Measurements from ENCODE around the gene IRGQ.
A peak's percentile ranks its signal among the peaks of the same experiment; 100 is the strongest.
"Not testable (repeated sequence)": the region's sequence is repeated elsewhere in the genome, so short reads cannot be mapped to it uniquely, and the experiment has no call there.

The IRGQ gene

DNA sequence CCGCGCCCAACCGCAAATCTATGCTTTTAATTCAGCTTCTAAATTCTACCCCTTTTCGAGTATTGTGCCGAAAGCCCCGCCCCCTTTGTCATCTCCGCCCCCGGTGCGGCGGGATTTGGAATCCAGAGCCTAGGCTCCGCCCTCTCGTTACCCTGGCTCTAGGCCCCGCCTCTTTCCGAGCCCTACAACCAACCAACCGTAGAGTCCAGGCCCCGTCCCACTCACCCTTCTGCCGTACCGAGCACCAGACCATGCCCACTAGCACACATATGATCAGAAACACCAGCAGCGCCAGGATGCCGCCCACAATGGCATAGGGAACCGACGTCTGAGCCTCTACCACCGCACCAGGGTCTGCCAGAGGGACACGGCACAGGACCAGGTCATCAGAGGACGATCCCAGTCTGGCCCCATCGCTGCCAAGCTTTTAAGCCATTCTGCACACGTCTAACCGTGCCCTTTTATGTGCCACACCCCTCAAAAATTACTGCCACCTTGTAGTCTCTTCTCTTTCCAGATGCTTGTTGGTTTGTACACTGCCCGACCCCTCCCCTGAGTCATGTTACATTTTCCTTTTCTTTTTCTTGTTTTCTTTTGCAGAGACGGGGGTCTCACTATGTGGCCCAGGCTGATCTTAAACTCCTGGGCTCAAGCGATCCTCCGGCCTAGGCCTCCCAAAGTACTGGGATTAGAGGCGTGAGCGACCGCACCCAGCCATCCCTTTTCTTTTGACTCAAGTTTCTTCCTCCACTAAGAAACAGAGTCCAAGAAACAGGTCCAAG lies 28.1 kb upstream of the IRGQ start:
- DNase-seq: peak; percentile 21

DNA sequence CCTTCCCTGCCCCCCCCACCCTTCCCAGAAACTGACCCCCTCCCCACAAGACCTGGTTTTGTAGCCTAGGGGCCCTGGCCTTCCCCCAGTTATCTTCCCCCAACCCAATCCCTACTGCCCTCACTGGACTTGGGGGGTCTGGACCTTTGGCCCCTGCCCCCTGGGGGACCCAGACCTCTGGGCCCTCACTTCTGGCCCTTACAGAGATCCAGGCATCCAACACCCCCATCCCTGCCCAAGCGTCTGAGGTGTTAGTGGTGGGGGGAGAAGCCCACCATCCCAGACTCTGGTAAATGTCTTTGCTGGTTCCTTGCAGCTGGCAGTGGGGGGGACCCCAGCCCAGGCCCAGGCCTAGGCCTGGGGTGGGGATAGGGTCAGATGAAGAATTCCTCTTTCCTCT lies 27.0 kb upstream of the IRGQ start:
- no peak for DNase-seq

DNA sequence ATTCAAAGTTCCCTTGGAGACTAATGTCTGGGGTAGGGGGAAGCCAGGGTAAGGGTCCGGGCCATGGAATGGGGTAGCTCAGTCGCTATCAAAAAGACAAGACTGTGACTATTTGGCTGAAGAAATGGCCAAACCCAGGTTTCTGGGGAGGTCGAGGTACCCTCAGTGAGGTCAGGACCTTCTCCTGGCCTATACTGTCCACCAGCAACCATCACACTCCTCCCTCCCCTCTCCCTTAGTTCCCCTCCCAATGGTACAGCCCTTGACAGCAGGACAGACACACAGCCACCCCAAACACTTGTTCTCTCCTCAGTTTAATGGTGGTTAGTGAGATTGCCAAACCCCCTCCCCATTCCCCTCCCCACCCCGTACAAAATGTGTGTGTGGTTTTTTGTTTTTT lies 26.1 kb upstream of the IRGQ start:
- no peak for DNase-seq

DNA sequence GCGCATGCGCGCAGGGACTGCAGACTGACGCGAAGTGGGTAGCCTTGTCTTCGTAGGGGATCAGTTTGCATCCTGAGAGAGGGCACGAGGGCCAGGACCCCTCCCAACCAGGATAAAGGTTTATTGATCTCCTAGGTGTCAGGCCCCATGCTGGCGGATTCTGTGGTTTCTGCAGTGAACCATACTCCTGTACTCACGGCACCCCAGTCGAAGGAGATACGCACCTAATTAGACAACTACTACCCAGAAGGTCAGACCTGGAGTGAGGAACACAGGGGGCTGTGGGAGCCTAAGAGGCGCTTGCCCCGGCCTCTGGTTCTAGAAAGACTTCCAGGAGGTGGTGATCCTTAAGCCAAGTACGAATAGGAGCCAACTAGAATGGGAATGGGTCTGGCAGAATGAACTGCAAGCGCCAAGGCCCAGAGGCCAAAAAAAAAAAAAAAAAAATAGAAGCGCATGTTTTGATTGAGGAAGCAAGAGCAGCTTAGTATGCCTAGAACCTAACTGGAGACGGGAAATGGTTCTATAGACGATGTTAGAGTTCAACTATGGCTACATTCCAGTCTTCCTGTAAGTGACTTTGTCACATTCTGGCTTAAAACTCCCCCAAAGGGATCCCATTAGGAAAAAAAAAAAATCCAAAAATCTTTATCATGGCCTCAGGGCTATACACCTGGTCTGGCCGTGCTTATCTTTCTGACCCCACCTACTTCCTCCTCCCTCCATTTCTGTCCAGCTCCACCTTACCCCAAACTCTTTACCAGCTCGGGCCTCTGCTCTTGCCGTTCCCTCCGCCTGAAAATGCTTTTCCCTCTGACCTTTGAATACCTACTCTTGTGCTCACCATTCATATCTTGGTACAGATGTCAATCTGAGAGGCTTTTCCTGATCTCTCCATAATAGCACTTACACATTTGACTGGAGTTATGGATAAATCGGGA lies 24.4 kb upstream of the IRGQ start:
- no peak for DNase-seq

DNA sequence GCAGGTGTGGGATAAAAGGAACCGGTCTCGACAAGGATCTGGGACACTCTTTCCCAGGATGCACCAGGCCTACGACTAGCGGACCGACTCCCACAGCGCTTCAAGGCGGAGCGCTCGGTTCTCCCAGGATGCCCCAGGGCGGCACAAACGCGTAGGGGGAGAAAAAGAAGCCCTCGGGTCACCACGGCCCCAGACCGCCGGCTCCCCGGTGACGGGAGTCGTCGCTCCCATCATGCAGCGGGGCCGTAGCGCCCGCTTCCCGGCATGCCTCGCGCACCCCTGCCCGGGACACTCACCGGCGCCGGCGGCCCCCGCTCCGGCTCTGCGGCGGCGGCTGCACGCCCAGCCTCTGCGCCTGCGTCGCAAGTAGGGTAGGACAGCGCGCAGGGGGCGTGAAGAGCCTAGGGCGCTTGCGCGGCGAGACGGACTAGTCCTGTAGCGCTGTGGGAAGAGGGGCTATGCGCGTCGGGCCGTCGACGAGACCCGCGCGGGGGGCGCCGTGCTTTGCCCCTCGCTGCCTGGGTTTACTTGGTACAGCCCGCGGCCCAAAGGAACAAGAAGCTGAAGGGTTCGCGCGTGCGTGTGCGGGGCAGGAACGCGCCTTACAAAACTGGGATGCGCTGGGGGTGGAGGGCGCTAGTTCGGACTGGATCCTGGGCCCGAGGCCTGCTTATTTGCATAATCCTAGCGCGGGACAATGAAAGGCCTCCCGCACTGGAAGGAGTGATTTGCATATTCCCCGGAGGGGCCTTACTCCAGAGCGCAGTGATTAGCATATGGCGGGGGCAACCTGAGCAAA lies 23.5 kb upstream of the IRGQ start, which contains the start of gene ZNF428:
ZNF428 (minus strand) TSS at position 368 of the 799 bp plus-strand sequence. CDS start 5,325 bp downstream, outside the sequence.
- DNase-seq: peak; percentile 92

DNA sequence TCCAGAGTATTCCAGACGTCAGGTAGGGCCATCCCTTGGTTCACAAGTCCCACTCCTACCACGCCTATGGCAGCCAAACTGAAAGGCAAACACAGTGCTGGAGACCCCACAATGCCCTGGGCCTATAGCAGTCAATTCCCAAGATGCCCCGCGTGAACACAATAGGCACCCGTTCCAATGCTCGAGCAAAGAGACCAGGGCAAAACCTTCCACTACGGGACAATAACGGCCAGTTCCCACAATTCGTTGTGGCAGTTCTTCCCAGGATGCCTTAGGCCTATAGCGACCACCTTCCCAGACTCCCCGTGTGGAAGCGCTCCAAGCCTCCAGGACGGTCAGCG lies 23.0 kb upstream of the IRGQ start:
- peak; percentile 66 for DNase-seq

DNA sequence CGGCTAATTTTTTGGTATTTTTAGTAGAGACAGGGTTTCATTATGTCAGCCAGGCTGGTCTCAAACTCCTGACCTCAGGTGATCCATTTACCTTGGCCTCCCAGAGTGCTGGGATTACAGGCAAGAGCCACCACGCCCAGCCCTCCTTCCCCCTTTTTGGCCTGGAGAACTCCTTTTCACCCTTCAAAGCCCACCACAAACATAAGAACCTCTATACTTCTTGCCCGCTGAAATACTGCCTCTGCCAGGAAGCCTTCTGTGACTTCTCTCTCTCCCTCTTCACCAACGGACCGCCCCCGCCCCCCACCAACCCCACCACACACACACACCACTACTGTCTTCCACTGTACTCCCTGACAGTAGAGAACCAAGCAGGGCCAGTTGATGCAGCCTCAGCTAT lies 21.0 kb upstream of the IRGQ start:
- DNase-seq: no peak

DNA sequence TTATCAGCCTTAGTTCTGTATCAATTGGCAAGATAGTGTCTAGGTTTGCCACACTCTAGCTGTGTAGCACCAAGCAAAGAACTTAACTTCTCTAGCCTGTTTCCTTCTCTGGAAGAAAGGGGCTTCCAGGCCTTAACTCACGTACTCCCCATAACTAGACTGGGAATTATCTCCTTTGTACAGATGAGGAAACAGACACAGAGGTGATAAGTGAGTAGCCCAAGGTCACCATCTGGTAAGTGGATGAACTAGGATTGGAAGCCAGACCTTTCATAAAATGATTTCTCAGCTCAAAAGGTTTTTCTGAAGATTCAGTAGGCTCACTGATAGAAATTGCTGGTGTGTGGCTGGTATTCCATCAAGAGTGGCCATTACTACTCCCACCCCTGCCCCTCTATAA lies 20.4 kb upstream of the IRGQ start:
- DNase-seq: no peak

DNA sequence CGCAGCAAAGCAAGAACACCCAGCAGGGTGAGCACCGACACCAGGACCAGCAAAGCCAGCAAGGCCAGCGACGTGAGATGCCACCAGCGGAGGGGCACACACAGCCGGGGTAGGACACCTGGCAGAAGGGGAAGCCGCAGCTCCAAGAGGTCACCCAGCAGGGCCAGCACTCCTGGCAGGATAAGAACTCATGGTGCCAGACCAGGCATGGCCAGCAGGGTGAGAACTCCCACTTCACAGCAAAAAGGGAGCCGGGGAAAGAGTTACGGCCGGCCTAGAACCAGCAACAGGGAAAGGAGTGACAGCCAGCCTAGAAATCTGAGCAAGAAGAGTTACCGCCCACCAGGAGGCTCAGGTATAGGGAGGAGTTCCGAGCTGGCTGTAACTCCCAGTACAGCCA lies 16.4 kb upstream of the IRGQ start:
- no peak for DNase-seq

DNA sequence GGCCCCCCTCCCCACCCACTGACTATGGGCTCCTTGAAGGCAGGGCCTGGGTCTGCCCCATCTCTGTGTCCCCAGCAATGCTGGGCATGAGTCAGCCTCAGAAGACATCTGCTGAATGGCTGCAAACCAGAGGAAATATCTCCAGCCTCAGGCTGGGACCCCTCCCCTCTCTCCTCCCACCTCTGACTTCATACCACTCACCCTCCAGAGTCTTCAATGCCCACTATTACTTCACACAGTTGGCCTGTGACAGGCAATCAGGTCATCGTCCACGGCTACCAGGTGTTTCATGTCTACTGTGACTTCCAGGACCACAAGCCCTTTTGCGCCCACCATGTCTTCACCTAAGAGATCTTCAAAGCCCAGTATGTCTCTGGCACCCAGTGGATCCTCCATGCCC lies 15.9 kb upstream of the IRGQ start, which contains the start of gene SRRM5:
SRRM5 (plus strand) TSS at position 301 of the 400 bp plus-strand sequence; CDS start at position 335, 34 bp downstream.
- DNase-seq: no peak

DNA sequence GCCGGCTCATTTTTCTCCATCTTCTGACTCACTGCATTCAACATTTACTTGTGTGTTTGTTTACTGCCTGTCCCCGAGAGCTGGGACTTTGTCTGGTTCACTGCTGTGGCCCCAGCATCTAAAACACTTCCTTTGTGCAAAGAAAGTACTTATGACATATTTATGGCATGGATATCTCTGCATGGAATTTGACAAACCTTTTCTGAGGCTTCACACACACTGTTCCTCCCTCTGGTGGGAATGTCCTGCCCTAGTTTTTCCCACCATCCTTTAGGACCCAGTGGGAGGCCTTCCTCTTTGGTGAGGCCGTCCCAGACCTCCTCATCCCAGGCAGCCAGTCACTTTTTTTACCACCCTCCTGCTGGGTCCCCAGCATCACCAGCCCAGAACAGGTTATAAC lies 14.6 kb upstream of the IRGQ start:
- DNase-seq: no peak

DNA sequence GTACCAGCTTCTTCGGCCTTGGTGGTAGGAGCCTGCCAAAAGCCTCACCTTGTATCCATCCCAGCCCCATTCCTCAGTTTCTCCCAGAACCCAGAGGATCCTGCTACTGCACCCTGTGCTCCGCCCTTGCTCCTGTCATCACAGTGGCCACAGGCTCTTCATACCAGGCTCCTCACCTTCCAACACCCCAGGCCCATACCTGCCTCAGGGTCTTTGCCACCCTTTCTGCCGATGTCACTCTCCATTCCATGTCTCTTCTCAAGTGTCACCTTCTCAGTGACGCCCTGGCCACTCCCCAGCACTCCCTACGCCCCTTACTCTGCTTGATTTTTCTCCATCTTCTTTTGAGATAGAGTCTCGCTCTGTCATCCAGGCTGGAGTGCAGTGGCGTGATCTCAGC lies 13.9 kb upstream of the IRGQ start:
- no peak for DNase-seq

DNA sequence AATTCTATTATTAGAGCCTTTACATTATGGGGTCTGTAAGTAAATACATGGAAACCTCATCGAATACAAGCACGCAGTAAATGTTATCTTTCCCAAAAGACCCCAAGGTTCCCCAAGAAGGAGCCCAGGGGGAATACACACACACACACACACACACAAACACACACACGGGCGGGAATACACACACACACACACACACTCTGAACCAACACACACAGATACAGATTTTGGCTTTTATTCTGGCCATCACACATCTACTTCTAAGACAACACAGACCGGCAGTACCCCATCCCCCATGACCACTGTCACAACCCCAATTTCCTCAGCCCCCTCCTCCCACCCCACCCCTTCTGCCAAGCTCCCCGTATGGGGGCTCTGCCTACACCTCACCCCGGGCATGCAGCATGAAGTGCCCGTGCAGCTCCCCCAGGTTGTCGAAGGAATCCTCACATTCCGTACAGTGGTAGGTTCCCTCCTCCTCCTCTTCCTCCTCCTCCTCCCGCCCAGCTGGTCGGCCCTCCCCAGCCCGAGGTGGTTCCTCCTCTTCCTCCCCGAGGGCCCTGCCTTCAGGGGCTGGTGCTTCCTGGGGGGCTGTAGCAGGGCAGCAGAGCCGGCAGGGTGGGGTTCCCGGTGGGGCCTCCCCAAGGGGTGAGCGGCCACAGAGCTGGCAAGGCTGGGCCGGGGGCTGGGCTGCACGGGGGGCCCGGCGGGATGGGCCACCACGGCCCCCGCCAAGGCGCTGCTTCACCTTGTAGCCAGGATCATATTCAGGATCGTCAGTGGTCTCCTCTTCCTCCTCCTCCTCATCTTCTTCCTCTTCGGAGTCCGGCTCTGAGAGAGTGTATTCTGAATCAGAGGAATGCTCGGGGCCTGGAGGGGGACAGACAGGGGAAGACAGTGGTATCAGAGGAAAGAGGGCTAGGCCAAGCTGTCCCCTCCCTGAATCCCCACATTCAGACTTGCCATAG lies 11.6 kb upstream of the IRGQ start:
- DNase-seq: no peak

DNA sequence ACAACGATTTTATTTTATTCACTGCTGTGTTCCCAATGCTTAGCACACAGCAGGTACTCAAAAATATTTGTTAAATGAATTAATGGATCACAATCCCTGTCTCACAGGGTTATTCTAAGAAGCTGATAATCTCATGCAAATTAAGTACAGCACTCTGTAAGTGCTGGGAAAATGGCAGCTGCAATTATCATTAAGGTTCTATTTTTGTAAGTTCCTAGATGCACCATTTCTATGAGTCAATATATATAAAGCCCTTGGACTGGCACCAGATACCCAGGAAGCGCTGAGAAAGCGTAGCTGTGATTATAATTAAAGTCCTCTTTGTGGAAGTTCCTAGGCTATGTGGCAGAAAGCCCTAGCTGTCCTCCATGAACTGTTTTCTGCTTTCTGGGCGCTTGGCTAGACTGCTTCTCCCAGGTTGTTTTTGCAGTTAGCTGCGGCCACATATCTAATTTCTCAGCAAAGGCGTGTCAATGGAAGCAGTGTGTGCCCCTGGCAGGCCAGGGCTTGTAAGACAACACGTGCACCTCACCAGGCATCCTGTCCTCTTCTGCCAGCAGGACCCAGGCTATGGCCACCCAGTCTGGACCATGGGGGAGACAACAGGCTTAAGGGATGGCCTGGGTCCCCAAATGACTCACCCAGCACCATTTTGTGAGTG lies 10.8 kb upstream of the IRGQ start:
- DNase-seq: no peak

DNA sequence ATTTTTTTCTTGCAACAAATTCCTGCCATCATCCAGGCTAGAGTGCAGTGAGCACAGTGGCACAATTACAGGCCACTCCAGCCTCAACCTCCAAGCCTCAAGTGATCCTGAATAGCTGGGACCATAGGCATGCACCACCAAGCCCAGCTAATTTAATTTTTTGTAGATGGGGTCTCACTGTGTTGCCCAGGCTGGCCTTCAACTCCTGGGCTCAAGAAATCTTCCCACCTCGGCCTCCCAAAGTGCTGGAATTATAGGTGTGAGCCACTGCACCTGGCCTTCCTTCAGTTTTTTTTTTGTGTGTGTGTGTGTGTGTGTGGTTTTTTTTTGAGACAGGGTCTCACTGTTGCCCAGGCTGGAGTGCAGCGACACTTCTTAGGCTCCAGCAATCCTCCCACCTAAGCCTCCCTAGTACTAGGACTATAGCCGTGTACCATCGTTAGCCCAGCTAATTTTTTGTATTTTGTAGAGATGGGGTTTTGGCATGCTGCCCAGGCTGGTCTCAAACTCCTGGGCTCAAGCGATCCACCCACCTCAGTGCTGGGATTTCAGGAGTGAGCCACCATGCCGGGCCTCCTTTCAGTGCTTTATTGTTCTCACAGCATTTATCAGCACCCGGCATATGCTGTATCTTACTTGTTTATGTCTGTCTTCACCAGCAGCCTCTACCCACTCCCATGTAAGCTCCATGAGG lies 10.1 kb upstream of the IRGQ start:
- no peak for DNase-seq

DNA sequence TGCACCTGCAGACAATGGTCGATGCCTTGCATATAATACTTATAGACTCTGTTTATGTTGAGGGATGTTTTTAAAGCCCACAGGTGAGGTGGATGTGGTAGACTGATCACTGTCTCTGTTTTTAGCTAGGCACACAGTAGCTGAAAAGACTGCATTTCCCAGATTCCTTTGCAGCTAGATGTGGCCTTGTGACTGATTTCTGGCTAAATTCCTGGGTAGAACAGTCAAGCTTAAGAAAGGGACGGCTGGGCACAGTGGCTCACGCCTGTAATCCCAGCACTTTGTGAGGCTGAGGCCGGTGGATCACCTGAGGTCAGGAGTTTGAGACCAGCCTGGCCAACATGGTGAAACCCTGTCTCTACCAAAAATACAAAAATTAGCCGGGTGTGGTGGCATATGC lies 4.4 kb upstream of the IRGQ start:
- not testable (repeated sequence) for DNase-seq

DNA sequence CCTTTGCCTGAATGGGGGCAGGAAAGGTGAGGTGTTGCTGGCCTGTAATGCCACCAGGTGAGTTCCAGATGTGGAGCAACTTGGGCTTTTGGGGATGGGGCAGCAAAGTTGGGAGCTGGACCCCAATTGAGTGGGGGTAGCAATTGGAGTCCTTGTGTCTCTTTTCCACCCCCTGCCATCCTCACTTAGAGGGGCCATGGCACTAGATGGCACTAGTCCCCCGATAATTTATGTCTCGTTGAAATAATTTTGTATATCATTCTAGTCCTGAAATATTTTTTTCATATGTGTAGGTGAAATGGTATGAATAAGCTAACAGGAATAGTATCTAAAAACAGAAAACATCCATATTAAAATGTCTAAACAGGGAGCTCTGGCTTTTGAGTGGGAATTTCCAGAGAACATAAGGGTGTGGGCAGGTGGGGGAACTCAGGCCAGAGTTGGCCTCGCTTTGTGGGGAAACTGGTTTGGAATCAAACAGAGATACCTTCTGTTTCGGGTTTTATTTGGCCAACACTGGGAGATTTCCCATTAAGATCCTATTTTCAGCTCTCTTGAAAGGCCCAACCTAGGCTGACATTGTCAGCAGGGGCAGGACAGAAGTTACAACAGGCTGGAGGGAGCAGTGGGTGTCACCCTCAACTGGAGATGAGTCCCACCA lies 3.8 kb upstream of the IRGQ start:
- no peak for DNase-seq

DNA sequence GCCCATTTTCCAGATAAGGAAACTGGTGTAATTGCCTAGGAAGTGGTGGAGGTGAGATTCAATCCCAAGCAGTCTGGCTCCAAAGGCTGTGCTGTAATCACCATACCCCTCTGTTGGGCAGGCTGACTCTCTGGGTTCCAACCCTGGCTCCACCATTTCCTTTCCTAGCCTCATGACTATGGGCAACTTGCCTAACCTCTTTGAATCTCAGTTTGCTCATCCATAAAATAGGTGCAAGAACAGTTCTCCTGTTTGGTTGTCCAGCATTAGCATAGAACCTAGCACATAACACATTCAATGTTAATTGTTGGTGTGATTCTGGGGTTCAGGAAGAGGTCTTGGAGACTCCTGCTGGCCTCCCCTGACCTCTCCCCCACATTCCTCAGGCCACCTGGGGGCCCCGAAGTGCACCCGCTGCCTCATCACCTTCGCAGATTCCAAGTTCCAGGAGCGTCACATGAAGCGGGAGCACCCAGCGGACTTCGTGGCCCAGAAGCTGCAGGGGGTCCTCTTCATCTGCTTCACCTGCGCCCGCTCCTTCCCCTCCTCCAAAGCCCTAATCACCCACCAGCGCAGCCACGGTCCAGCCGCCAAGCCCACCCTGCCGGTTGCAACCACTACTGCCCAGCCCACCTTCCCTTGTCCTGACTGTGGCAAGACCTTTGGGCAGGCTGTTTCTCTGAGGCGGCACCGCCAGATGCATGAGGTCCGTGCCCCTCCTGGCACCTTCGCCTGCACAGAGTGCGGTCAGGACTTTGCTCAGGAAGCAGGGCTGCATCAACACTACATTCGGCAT lies 2.7 kb upstream of the IRGQ start:
- no peak for DNase-seq

DNA sequence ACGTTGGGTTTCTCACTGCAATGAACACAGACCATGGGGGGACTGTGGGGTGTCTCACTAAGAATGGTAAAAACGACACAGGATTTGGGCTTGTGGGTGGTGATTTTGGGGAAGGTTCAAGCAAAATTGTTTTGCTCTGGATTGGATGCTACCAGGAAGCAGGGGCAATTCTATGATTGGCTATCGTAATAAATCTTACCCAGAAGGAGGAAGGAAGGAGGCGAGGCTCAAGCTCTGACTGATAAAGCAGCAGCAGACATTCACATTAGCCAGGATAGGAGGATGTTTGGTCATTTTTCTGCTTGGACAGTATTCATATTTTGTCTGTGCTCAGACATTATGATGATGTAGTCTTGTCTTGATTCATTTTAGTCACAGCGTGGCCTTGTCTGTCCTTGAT lies 1.9 kb upstream of the IRGQ start:
- no peak for DNase-seq
